HT-29 (cell line): ENCODE data around the gene RPN1. TPM values are rescaled to one million over a fixed set of nuclear protein-coding genes. Genes with fewer than 3 reads are reported as not detected.

Source experiments
- DNase-seq: peaks from one replicate; pipeline ENCODE4 v3.0.0-alpha.2; 2015; ENCODE audit warnings: low spot score
- total RNA-seq: library from RNA; depleted of rRNA; stranded (reverse); fragments of >200 nt; shearing (Covaris generic); gene quantifications from 2 replicates; pipeline ENCODE4 v1.2.3, GENCODE V29; 2014; rRNA removed

RPN1 gene
- total RNA-seq, 1 experiment from 2014 or later = 639 TPM

- no peak for DNase-seq
Observed at GRCh38 chr3:128578346-128578745, 72.3 kb downstream of the RPN1 start.

- no peak for DNase-seq
Observed at GRCh38 chr3:128577711-128578110, 72.9 kb downstream of the RPN1 start.

GRCh38 chr3:128576290-128576689 lies 74.3 kb downstream of the RPN1 start:
- no peak for DNase-seq

- no peak for DNase-seq
Observed at GRCh38 chr3:128575777-128576176, 74.8 kb downstream of the RPN1 start.

- no peak for DNase-seq
Observed at GRCh38 chr3:128573707-128574162, 76.9 kb downstream of the RPN1 start.

- DNase-seq = no peak
Observed at GRCh38 chr3:128573160-128573559, 77.5 kb downstream of the RPN1 start.

- DNase-seq = peak; percentile 64
Observed at GRCh38 chr3:128572644-128573105, 77.9 kb downstream of the RPN1 start.

- no peak for DNase-seq
Observed at GRCh38 chr3:128572013-128572412, 78.6 kb downstream of the RPN1 start.

Other genes starting within 250 kb of the RPN1 start
- gene DNAJB8, start 183.9 kb downstream of the RPN1 start, total RNA-seq = not detected in 2 replicates
- 114 and 123 TPM in 2 replicates for gene GATA2, start 157.6 kb downstream of the RPN1 start, total RNA-seq
- 69.0 and 79.3 TPM in 2 replicates for gene RAB7A, start 75.4 kb upstream of the RPN1 start, total RNA-seq
- gene ACAD9, start 228.8 kb upstream of the RPN1 start, total RNA-seq = 86.2 and 94.1 TPM in 2 replicates